ENCODE results near the gene TMEM184B. TPM values are rescaled to one million over a fixed set of nuclear protein-coding genes. Genes with fewer than 3 reads are reported as not detected.
"Not testable (repeated sequence)": the region's sequence is repeated elsewhere in the genome, so short reads cannot be mapped to it uniquely, and the experiment has no call there.

Gene TMEM184B
- total RNA-seq, 2 donors from 2014 or later: 47.2 to 60.3 TPM

- intact Hi-C loops (cut with DNase I): no loop called here
- no peak for DNase-seq
- peak; percentile 11 to 13 for ATAC-seq
Measured at GRCh38 chr22:38180841-38181452, 91.9 kb downstream of the TMEM184B start.

GRCh38 chr22:38178605-38178937 is 94.2 kb downstream of the TMEM184B start:
- intact Hi-C loops (cut with DNase I); ATAC-seq; DNase-seq: not testable (repeated sequence)

GRCh38 chr22:38177926-38178604 is 94.7 kb downstream of the TMEM184B start:
- intact Hi-C loops (cut with DNase I): no loop called here
- DNase-seq (no peak), ATAC-seq (peak in 1 of 2 donors; percentile 10)

GRCh38 chr22:38177571-38177925 is 95.3 kb downstream of the TMEM184B start:
- ATAC-seq; DNase-seq; intact Hi-C loops (cut with DNase I): not testable (repeated sequence)

GRCh38 chr22:38177044-38177443 is 95.8 kb downstream of the TMEM184B start:
- ATAC-seq (no peak), DNase-seq (no peak)
- intact Hi-C loops (cut with DNase I): no loop called here

GRCh38 chr22:38176170-38176741 is 96.6 kb downstream of the TMEM184B start:
- intact Hi-C loops (cut with DNase I): no loop called here
- DNase-seq (peak; percentile 90), ATAC-seq (peak; percentile 51 to 70)

GRCh38 chr22:38175206-38176118 is 97.3 kb downstream of the TMEM184B start:
- no peak for ATAC-seq
- DNase-seq: no peak
- intact Hi-C loops (cut with DNase I): no loop called here

- no peak for DNase-seq
- ATAC-seq: no peak
- intact Hi-C loops (cut with DNase I): no loop called here
Measured at GRCh38 chr22:38174626-38175025, 98.2 kb downstream of the TMEM184B start.

GRCh38 chr22:38173641-38173906 is 99.2 kb downstream of the TMEM184B start:
- intact Hi-C loops (cut with DNase I): no loop called here
- DNase-seq (no peak), ATAC-seq (no peak)

- intact Hi-C loops (cut with DNase I): no loop called here
- DNase-seq: peak; percentile 91
Measured at GRCh38 chr22:38172832-38173640, 99.8 kb downstream of the TMEM184B start.

GRCh38 chr22:38171927-38172831 is 100.6 kb downstream of the TMEM184B start:
- intact Hi-C loops (cut with DNase I): no loop called here
- ATAC-seq: peak in 1 of 2 donors; percentile 10
- DNase-seq: no peak

More at GRCh38 chr22:38172832-38173640, 99.8 kb downstream of the TMEM184B start:
- ATAC-seq: peak; percentile 66 to 75

GRCh38 chr22:38170469-38170868 is 102.3 kb downstream of the TMEM184B start:
- ATAC-seq (no peak), DNase-seq (no peak)
- intact Hi-C loops (cut with DNase I): no loop called here

Other genes starting within 250 kb of the TMEM184B start
- 10 to 100 TPM; 19.4 to 21.0 TPM for gene PICK1, start 215.6 kb downstream of the TMEM184B start, total RNA-seq
- gene SLC16A8, start 188.8 kb downstream of the TMEM184B start, total RNA-seq: under 1 TPM in 1 of 2 donors, not detected in 1; 0.27 TPM
- under 1 TPM; 0.63 to 0.65 TPM for gene BAIAP2L2, start 162.3 kb downstream of the TMEM184B start, total RNA-seq
- 10 to 100 TPM; 14.3 to 21.1 TPM for gene PLA2G6, start 91.2 kb downstream of the TMEM184B start, total RNA-seq
- gene MAFF, start 71.0 kb downstream of the TMEM184B start, total RNA-seq: 10 to 100 TPM in 1 of 2 donors, 1 to 10 TPM in 1; 9.4 to 27.8 TPM
- gene CSNK1E, start 44.4 kb upstream of the TMEM184B start, total RNA-seq: 10 to 100 TPM; 69.2 to 90.5 TPM
- gene KCNJ4, start 182.2 kb upstream of the TMEM184B start, total RNA-seq: 10 to 100 TPM in 1 of 2 donors, 1 to 10 TPM in 1; 7.2 to 15.9 TPM
- gene KDELR3, start 195.1 kb upstream of the TMEM184B start, total RNA-seq: 10 to 100 TPM in 1 of 2 donors, 1 to 10 TPM in 1; 9.2 to 10.1 TPM
- 100 to 1,000 TPM; 209 to 220 TPM for gene DDX17, start 233.3 kb upstream of the TMEM184B start, total RNA-seq

Data from left cardiac atrium (tissue), 4 donors.